OCI-LY7 (cell line): ENCODE results near the gene FAM89B. TPM values are rescaled to one million over a fixed set of nuclear protein-coding genes. Genes with fewer than 3 reads are reported as not detected.

ENCODE experiments used
- BruUV-seq: library from RNA; stranded (reverse); fragments of 400-500 nt; replicated peaks from 2 replicates; lab custom pipeline; 2021; lab: Mats Ljungman, UMichigan
- CTCF ChIA-PET: fragments of 300-600 bp; sonication (Branson Sonifier 250); formaldehyde crosslinking; loops from one replicate; lab custom pipeline; 2022; ENCODE audit warnings: antibody characterized with exemption; ENCODE audit not compliant: unreplicated experiment; lab: Charles Lee
- POLR2A ChIA-PET: fragments of 300-600 bp; sonication (Branson Sonifier 250); formaldehyde crosslinking; loops from one replicate; lab custom pipeline; 2022; ENCODE audit warnings: antibody characterized with exemption; lab: Charles Lee
- DNase-seq: peaks from one replicate; pipeline ENCODE4 v3.0.0-alpha.2; 2015; ENCODE audit warnings: low spot score
- H2AFZ ChIP-seq: fragments of 200-600 bp; sonication (generic), shearing (Covaris generic); 2 replicates; pipeline ENCODE4 v1.6.1; 2014; ENCODE audit warnings: mild to moderate bottlenecking, antibody characterized with exemption, low read length, moderate library complexity
- H3K27ac ChIP-seq: fragments of 200-600 bp; sonication (generic); 2 replicates; pipeline ENCODE4 v1.5.1; 2014; ENCODE audit warnings: mixed run types, low read depth, mild to moderate bottlenecking, moderate library complexity, low read length, inconsistent platforms; ENCODE audit not compliant: poor library complexity, severe bottlenecking
- H3K36me3 ChIP-seq: fragments of 200-600 bp; sonication (generic); 2 replicates; pipeline ENCODE4 v1.6.1; 2014; ENCODE audit warnings: mild to moderate bottlenecking, antibody characterized with exemption, low read length, moderate library complexity, mixed read lengths; ENCODE audit not compliant: insufficient read depth
- H3K4me1 ChIP-seq: fragments of 200-600 bp; sonication (generic); 2 replicates; pipeline ENCODE4 v1.5.1; 2014; ENCODE audit warnings: mild to moderate bottlenecking, low read length; ENCODE audit not compliant: insufficient read depth, poor library complexity, severe bottlenecking
- H3K4me2 ChIP-seq: fragments of 200-600 bp; sonication (generic); 2 replicates; pipeline ENCODE4 v1.6.1; 2014; ENCODE audit warnings: mild to moderate bottlenecking, low read length
- H3K4me3 ChIP-seq: fragments of 200-600 bp; sonication (generic); 2 replicates; pipeline ENCODE4 v1.5.1; 2014; ENCODE audit warnings: mild to moderate bottlenecking, low read depth, low read length; ENCODE audit not compliant: poor library complexity, severe bottlenecking
- H3K79me2 ChIP-seq: fragments of 200-600 bp; sonication (generic); 2 replicates; pipeline ENCODE4 v1.6.1; 2016; ENCODE audit warnings: low read depth, mild to moderate bottlenecking, low read length, moderate library complexity, mixed read lengths; ENCODE audit not compliant: insufficient read depth
- H3K9me2 ChIP-seq: fragments of 200-600 bp; sonication (generic); 2 replicates; pipeline ENCODE4 v1.6.1; 2016; ENCODE audit warnings: mild to moderate bottlenecking, low read length, mixed read lengths; ENCODE audit not compliant: insufficient read depth
- H3K9me3 ChIP-seq: fragments of 200-600 bp; sonication (generic); 2 replicates; pipeline ENCODE4 v1.6.1; 2014; ENCODE audit warnings: mild to moderate bottlenecking, mixed run types, low read length, mixed read lengths
- H4K20me1 ChIP-seq: fragments of 200-600 bp; sonication (generic); 2 replicates; pipeline ENCODE4 v1.6.1; 2014; ENCODE audit warnings: mild to moderate bottlenecking, antibody characterized with exemption, low read length, moderate library complexity, mixed read lengths; ENCODE audit not compliant: insufficient read depth
- CTCF ChIP-seq: fragments of 200-600 bp; sonication (generic); conservative IDR thresholded peaks from 2 replicates; pipeline ENCODE4 v1.5.1; 2014; ENCODE audit warnings: mild to moderate bottlenecking, antibody characterized with exemption, low read length, moderate library complexity, mixed read lengths
- EZH2phosphoT487 ChIP-seq: fragments of 200-600 bp; sonication (generic); IDR thresholded peaks from 2 replicates; pipeline ENCODE4 v1.6.1; 2018; ENCODE audit warnings: low read depth, borderline replicate concordance, mild to moderate bottlenecking, mixed run types, antibody characterized with exemption, low read length, moderate library complexity, mixed read lengths
- intact Hi-C: fragments of 100-400 bp; cut with micrococcal nuclease; formaldehyde crosslinking; loops from one replicate; pipeline ENCODE4 v1.10.0; 2022; ENCODE audit not compliant: unreplicated experiment
- total RNA-seq, 2 experiments: library from RNA; depleted of rRNA in 1 of 2; stranded (reverse); fragments of >200 nt in 1 of 2; shearing (Covaris generic) in 1 of 2; gene quantifications; 2 replicates each; pipeline ENCODE4 v1.2.3, GENCODE V29; 2014 to 2022

The FAM89B gene
- total RNA-seq, 2 experiments from 2014 or later: 17.9 to 26.4 TPM

GRCh38 chr11:65547446-65548125 lies 24.8 kb upstream of the FAM89B start:
- POLR2A ChIA-PET: interaction anchor here (0.8 kb wide), 1 partner anchor 67 kb away, joined by 3 read pairs; the partner anchor contains the start of gene PCNX3
- peaks cover 54% of the 10 kb centered on the region for H3K4me1 ChIP-seq
- peak; percentile 76 for TF ChIP-seq CTCF
- no peak for TF ChIP-seq EZH2phosphoT487
- peak; percentile 65 for DNase-seq
- H3K4me3 ChIP-seq: peak overlapping the region; percentile 65
- intact Hi-C loops: no loop called here
- peak overlapping the region; percentile 38 for H2AFZ ChIP-seq
- BruUV-seq: no TSS peak
- H4K20me1 ChIP-seq: no peaks in the 10 kb centered on the region
- no peaks in the 10 kb centered on the region for H3K9me2 ChIP-seq
- peak overlapping the region; percentile 82 for H3K4me2 ChIP-seq
- peak overlapping the region; percentile 84 for H3K27ac ChIP-seq
- H3K79me2 ChIP-seq: no peaks in the 10 kb centered on the region
- CTCF ChIA-PET: interaction anchor here (0.6 kb wide), 1 partner anchor 416 kb away, joined by 3 read pairs; no protein-coding TSS in a partner anchor
- no peaks in the 10 kb centered on the region for H3K9me3 ChIP-seq
- H3K36me3 ChIP-seq: no peaks in the 10 kb centered on the region

- H3K9me3 ChIP-seq: no peaks in the 10 kb centered on the region
- TF ChIP-seq CTCF (no peak), EZH2phosphoT487 (no peak)
- no peaks in the 10 kb centered on the region for H3K36me3 ChIP-seq
- ChIA-PET CTCF (no interaction called here), POLR2A (interaction anchor here (0.9 kb wide), 1 partner anchor 76 kb away, joined by 3 read pairs; no protein-coding TSS in a partner anchor)
- no peaks in the 10 kb centered on the region for H3K9me2 ChIP-seq
- no TSS peak for BruUV-seq
- no peaks in the 10 kb centered on the region for H3K79me2 ChIP-seq
- no peaks in the 10 kb centered on the region for H4K20me1 ChIP-seq
- no peak for DNase-seq
- intact Hi-C loops: no loop called here
- H3K4me1 ChIP-seq: peaks cover 62% of the 10 kb centered on the region
- H3K27ac ChIP-seq: no peak overlapping the region
- H3K4me3 ChIP-seq: no peak overlapping the region
- peak overlapping the region; percentile 82 for H3K4me2 ChIP-seq
- no peak overlapping the region for H2AFZ ChIP-seq
These were observed 23.9 kb upstream of the FAM89B start for GRCh38 chr11:65548395-65548794.

- H3K4me3 ChIP-seq: no peak overlapping the region
- H3K9me3 ChIP-seq: no peaks in the 10 kb centered on the region
- H4K20me1 ChIP-seq: no peaks in the 10 kb centered on the region
- intact Hi-C loops: no loop called here
- DNase-seq: no peak
- ChIA-PET POLR2A (interaction anchor here (0.9 kb wide), 1 partner anchor 77 kb away, joined by 3 read pairs; no protein-coding TSS in a partner anchor), CTCF (no interaction called here)
- peaks cover 64% of the 10 kb centered on the region for H3K4me1 ChIP-seq
- H3K4me2 ChIP-seq: no peak overlapping the region
- H2AFZ ChIP-seq: no peak overlapping the region
- no peaks in the 10 kb centered on the region for H3K9me2 ChIP-seq
- no peaks in the 10 kb centered on the region for H3K79me2 ChIP-seq
- TF ChIP-seq CTCF: no peak
- no peak for TF ChIP-seq EZH2phosphoT487
- H3K36me3 ChIP-seq: no peaks in the 10 kb centered on the region
- H3K27ac ChIP-seq: no peak overlapping the region
- BruUV-seq: no TSS peak
These were observed 23.2 kb upstream of the FAM89B start for GRCh38 chr11:65549096-65549495.
